SK-N-MC (cell line): Measurements from ENCODE around the gene PHPT1.

Source experiments
- DNase-seq: peaks from one replicate; pipeline ENCODE4 v3.0.0-alpha.2; 2011; ENCODE audit warnings: low read depth, low spot score
- H3K27ac ChIP-seq: fragments of 200-600 bp; sonication (generic); 2 replicates; pipeline ENCODE4 v1.5.1; 2016; ENCODE audit warnings: mixed run types
- H3K36me3 ChIP-seq: fragments of 200-600 bp; sonication (generic); 2 replicates; pipeline ENCODE4 v1.6.1; 2017; ENCODE audit warnings: antibody characterized with exemption, low read length, mixed read lengths; ENCODE audit not compliant: insufficient read depth
- H3K4me3 ChIP-seq: fragments of 200-600 bp; sonication (generic); 2 replicates; pipeline ENCODE4 v1.5.1; 2016
- H3K9ac ChIP-seq: fragments of 200-600 bp; sonication (generic); 2 replicates; pipeline ENCODE4 v1.8.0; 2017; ENCODE audit warnings: mixed run types, mixed read lengths; ENCODE audit not compliant: insufficient read length
- H3K9me3 ChIP-seq: fragments of 200-600 bp; sonication (generic); 2 replicates; pipeline ENCODE4 v1.6.1; 2017; ENCODE audit warnings: low read depth, mild to moderate bottlenecking, antibody characterized with exemption, low read length, moderate library complexity, mixed read lengths
- EZH2 ChIP-seq: fragments of 200-600 bp; sonication (generic); IDR thresholded peaks from one replicate; pipeline ENCODE4 v1.6.1; 2017; ENCODE audit warnings: antibody characterized with exemption
- FOXP2 ChIP-seq: optimal IDR thresholded peaks from 2 replicates; pipeline ENCODE3; 2011; ENCODE audit warnings: mild to moderate bottlenecking, moderate library complexity; ENCODE audit not compliant: insufficient read depth; ENCODE audit errors: extremely low read length, control extremely low read depth
- POLR2AphosphoS5 ChIP-seq: IDR thresholded peaks from 2 replicates; pipeline ENCODE4 v1.6.1; 2012; ENCODE audit warnings: mild to moderate bottlenecking, low read depth, low read length, borderline replicate concordance

Gene PHPT1

DNA sequence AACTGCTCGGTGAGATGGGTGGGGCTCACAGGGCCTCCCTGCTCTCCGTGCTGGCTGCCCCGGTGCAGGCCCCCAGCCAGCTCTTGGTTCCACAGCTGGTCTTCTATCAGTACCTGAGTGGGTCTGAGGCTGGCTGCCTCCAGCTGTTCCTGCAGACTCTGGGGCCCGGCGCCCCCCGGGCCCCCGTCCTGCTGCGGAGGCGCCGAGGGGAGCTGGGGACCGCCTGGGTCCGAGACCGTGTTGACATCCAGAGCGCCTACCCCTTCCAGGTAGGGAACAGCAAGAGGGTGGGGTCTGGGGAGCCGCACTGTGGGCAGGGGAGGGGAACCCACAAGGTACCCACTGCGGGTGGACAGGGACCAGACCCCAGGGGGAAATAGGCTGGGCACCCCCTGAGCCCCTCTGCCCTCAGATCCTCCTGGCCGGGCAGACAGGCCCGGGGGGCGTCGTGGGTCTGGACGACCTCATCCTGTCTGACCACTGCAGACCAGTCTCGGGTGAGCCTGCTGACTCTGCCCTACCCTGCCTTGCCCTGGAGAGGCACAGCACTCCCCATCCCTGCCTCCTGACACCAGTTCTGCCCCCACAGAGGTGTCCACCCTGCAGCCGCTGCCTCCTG is 5.7 kb downstream of the PHPT1 start:
- Histone ChIP-seq H3K36me3 (no peaks in the 10 kb centered on the region; the same call in 1 of the 2 replicates), H3K9me3 (no peaks in the 10 kb centered on the region), H3K27ac (no peak overlapping the region), H3K9ac (no peak overlapping the region), H3K4me3 (no peak overlapping the region)
- DNase-seq: no peak
- TF ChIP-seq FOXP2 (no peak), POLR2AphosphoS5 (no peak), EZH2 (no peak)

DNA sequence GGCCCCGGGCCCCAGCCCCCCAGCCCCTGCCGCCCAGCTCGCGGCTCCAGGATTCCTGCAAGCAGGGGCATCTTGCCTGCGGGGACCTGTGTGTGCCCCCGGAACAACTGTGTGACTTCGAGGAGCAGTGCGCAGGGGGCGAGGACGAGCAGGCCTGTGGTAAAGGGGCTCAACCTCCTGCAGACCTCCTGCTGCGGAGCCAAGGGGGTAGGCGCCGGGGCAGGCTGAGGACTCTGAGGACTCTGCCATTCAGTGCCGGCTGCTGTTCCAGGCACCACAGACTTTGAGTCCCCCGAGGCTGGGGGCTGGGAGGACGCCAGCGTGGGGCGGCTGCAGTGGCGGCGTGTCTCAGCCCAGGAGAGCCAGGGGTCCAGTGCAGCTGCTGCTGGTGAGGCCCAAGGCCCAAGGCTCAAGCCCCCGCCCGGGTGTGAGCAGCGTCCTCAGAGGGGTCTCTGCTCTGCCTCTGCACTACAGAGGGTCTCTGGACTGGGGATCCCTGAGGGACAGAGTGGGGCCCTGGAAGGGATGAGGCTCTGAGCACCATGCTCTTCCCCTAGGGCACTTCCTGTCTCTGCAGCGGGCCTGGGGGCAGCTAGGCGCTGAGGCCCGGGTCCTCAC is 6.4 kb downstream of the PHPT1 start:
- Histone ChIP-seq H3K9me3 (no peaks in the 10 kb centered on the region), H3K4me3 (no peak overlapping the region), H3K9ac (no peak overlapping the region), H3K27ac (no peak overlapping the region), H3K36me3 (no peaks in the 10 kb centered on the region; the same call in 1 of the 2 replicates)
- TF ChIP-seq FOXP2 (no peak), POLR2AphosphoS5 (no peak), EZH2 (no peak)
- DNase-seq: no peak

DNA sequence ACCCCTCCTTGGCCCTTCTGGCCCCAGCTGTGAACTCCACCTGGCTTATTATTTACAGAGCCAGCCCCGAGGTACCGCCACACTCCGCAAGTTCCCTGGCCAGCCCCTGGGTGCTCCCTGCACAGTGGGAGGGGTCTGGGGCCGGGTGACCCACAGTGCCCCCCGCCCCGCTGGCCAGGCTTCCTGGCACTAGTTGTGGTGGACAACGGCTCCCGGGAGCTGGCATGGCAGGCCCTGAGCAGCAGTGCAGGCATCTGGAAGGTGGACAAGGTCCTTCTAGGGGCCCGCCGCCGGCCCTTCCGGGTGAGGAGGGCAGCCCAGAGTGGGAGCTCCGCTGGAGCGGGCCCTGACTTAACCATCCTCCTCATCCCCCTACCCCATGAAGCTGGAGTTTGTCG is 6.9 kb downstream of the PHPT1 start:
- no peak overlapping the region for H3K9ac ChIP-seq
- TF ChIP-seq EZH2: no peak
- no peak for TF ChIP-seq FOXP2
- no peak for TF ChIP-seq POLR2AphosphoS5
- no peak overlapping the region for H3K4me3 ChIP-seq
- H3K9me3 ChIP-seq: no peaks in the 10 kb centered on the region
- no peak for DNase-seq
- no peak overlapping the region for H3K27ac ChIP-seq
- H3K36me3 ChIP-seq: peaks cover under 1% of the 10 kb centered on the region; the same call in 1 of the 2 replicates

DNA sequence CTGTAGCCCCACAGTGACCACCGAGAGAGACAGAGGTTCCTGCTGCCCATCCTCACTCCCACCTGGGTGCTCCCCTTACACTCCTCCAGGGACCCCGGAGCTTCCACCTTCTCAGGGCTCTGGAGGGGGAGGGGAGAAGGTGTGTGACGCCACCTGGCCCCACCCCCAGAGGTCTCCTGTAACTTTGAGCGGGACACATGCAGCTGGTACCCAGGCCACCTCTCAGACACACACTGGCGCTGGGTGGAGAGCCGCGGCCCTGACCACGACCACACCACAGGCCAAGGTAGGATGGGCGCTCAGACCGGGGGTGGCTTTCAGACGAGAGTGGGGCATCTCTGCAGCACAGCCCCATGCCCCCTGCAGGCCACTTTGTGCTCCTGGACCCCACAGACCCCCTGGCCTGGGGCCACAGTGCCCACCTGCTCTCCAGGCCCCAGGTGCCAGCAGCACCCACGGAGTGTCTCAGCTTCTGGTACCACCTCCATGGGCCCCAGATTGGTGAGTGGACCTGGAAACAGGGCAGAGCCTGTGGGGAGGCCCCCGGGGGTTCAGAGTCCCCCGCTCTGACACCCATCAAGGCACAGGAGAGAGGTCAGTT is 7.4 kb downstream of the PHPT1 start:
- peaks cover 3% of the 10 kb centered on the region; the same call in 1 of the 2 replicates for H3K36me3 ChIP-seq
- no peak overlapping the region for H3K4me3 ChIP-seq
- H3K27ac ChIP-seq: no peak overlapping the region
- H3K9ac ChIP-seq: no peak overlapping the region
- TF ChIP-seq EZH2 (no peak), POLR2AphosphoS5 (no peak), FOXP2 (no peak)
- H3K9me3 ChIP-seq: no peaks in the 10 kb centered on the region
- DNase-seq: no peak

DNA sequence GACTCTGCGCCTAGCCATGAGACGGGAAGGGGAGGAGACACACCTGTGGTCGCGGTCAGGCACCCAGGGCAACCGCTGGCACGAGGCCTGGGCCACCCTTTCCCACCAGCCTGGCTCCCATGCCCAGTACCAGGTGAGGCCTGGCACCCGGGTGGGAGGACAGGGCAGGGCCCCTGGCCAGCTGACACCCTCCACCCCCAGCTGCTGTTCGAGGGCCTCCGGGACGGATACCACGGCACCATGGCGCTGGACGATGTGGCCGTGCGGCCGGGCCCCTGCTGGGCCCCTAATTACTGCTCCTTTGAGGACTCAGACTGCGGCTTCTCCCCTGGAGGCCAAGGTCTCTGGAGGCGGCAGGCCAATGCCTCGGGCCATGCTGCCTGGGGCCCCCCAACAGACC is 8.0 kb downstream of the PHPT1 start:
- TF ChIP-seq FOXP2: no peak
- TF ChIP-seq EZH2: no peak
- no peak for TF ChIP-seq POLR2AphosphoS5
- H3K27ac ChIP-seq: no peak overlapping the region
- H3K36me3 ChIP-seq: peaks cover 3% of the 10 kb centered on the region; the same call in 1 of the 2 replicates
- H3K9ac ChIP-seq: no peak overlapping the region
- no peak overlapping the region for H3K4me3 ChIP-seq
- no peak for DNase-seq
- no peaks in the 10 kb centered on the region for H3K9me3 ChIP-seq

DNA sequence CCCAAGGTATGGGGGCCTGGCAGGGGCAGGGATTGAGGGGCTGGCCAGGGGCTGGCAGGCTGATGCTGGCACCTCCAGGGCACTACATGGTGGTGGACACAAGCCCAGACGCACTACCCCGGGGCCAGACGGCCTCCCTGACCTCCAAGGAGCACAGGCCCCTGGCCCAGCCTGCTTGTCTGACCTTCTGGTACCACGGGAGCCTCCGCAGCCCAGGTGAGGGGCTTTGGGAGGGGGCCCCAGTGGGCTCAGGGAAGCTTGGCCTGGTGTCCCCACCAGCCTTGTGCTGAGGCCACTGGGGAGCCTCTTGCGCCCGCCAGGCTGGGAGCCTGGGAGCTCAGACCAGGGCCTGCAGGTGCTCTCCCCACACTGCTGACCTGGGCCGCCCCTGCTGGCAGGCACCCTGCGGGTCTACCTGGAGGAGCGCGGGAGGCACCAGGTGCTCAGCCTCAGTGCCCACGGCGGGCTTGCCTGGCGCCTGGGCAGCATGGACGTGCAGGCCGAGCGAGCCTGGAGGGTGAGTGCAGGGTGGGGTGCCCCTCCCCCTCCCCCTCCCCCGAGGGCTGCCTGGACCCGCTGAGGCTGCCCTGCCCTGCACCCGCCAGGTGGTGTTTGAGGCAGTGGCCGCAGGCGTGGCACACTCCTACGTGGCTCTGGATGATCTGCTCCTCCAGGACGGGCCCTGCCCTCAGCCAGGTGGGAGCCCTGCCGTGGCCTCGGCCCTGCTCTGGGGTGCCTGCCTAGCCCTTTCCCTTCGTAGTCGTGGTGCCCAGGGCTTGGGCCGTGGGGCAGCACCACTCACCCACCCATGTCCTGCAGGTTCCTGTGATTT is 8.6 kb downstream of the PHPT1 start:
- no peak for TF ChIP-seq EZH2
- no peak for TF ChIP-seq FOXP2
- TF ChIP-seq POLR2AphosphoS5: peak; percentile 22; the same call in 1 of the 2 replicates
- no peak overlapping the region for H3K27ac ChIP-seq

DNA sequence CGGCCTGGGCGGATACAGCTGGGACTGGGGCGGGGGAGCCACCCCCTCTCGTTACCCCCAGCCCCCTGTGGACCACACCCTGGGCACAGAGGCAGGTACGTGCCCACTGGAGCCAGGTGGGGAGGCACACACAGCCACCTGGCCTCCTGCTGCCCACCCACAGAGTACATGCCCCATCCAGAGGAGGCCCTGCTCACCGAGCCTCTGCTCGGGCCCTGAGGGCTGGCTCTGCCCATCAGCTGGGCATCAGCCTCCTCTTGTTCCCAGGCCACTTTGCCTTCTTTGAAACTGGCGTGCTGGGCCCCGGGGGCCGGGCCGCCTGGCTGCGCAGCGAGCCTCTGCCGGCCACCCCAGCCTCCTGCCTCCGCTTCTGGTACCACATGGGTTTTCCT is 9.2 kb downstream of the PHPT1 start:
- Histone ChIP-seq H3K36me3 (peaks cover 14% of the 10 kb centered on the region; the same call in 1 of the 2 replicates), H3K9ac (no peak overlapping the region), H3K4me3 (no peak overlapping the region), H3K27ac (no peak overlapping the region), H3K9me3 (no peaks in the 10 kb centered on the region)
- TF ChIP-seq EZH2 (no peak), POLR2AphosphoS5 (no peak)
- DNase-seq: no peak

More for the DNA sequence above, 8.6 kb downstream of the PHPT1 start:
- no peaks in the 10 kb centered on the region for H3K9me3 ChIP-seq
- DNase-seq: no peak
- H3K9ac ChIP-seq: no peak overlapping the region
- no peak overlapping the region for H3K4me3 ChIP-seq
- peaks cover 8% of the 10 kb centered on the region; the same call in 1 of the 2 replicates for H3K36me3 ChIP-seq
